ENCODE data around the gene NEK6. TPM values are rescaled to one million over a fixed set of nuclear protein-coding genes. Genes with fewer than 3 reads are reported as not detected.

NEK6 gene
- total and polyA plus RNA-seq, 4 donors = 19.0 to 86.2 (median 53.1) TPM

DNA sequence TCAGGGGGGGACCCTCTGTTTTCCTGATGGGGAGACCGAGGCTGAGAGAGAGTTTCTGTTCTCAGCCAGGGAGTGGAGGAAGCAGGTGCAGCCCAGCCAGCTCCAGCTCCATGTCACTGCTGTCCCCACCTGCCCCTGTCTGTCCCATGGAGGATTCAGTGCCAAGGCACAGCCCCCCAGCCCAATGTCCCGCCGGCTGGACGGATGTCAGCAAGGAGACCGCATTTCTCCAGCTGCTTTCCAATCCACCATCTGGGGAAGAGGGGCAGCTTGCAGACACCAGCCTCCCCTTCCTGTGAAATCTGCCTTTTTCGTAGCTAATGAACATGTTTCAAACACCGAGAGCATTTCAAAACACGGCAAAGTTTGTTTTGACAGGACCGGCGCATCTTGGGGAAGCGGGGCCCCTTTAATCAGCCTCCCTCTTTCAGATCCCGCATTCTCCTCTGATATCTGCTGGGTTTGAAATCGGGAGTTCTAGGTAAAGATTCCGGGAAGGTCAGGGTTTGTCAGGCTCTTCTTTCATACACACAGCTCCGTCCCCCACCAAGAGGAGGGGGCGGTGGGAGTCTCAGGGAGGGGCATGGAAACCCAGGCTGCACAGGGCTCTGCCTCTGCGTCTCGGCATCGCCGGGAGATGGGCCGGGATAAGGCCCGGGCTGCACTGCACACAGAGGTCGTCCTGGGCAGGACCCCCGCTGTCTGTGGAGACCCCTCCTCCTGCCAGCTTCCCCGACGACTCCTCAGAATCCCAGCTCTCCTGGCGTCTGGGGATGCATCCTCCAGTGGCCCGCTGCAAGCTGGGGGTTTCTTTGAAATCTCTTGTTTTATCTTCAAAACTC lies 74.8 kb downstream of the NEK6 start:
- no peak for DNase-seq
- Histone ChIP-seq H3K27me3 (ENCODE audit: control insufficient read depth in 3 of 3, insufficient read depth in 3 of 3, low read length in 2 of 3) (no peaks in the 10 kb centered on the region), H3K36me3 (ENCODE audit: control insufficient read depth in 4 of 4, insufficient read depth in 4 of 4, low read length in 4 of 4) (peaks cover 0 to 67% (median 15%) of the 10 kb centered on the region in 4 donors), H3K4me3 (no peak overlapping the region), H3K9ac (ENCODE audit: insufficient read depth in 1 of 2, low read length in 2 of 2) (no peak overlapping the region), H3K4me1 (ENCODE audit: control insufficient read depth in 5 of 5, insufficient read depth in 5 of 5, low read length in 5 of 5) (no peaks in the 10 kb centered on the region), H3K9me3 (ENCODE audit: control insufficient read depth in 4 of 4, insufficient read depth in 3 of 4, low read length in 3 of 4) (peaks cover 0 to 3% (median 0%) of the 10 kb centered on the region in 4 donors), H3K27ac (ENCODE audit: low read depth in 1 of 2, low read length in 1 of 2) (no peak overlapping the region)
- WGBS, 2 donors = 78 to 81% methylated on average over 28 of the region's 28 CpGs
- TF ChIP-seq, protein P1, sequence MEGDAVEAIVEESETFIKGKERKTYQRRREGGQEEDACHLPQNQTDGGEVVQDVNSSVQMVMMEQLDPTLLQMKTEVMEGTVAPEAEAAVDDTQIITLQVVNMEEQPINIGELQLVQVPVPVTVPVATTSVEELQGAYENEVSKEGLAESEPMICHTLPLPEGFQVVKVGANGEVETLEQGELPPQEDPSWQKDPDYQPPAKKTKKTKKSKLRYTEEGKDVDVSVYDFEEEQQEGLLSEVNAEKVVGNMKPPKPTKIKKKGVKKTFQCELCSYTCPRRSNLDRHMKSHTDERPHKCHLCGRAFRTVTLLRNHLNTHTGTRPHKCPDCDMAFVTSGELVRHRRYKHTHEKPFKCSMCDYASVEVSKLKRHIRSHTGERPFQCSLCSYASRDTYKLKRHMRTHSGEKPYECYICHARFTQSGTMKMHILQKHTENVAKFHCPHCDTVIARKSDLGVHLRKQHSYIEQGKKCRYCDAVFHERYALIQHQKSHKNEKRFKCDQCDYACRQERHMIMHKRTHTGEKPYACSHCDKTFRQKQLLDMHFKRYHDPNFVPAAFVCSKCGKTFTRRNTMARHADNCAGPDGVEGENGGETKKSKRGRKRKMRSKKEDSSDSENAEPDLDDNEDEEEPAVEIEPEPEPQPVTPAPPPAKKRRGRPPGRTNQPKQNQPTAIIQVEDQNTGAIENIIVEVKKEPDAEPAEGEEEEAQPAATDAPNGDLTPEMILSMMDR (IDR thresholded peaks at IDR 0.05; ENCODE audit: control extremely low read depth, extremely low read depth) = no peak
- ATAC-seq (ENCODE audit: insufficient read depth, low FRiP score) = no peak

DNA sequence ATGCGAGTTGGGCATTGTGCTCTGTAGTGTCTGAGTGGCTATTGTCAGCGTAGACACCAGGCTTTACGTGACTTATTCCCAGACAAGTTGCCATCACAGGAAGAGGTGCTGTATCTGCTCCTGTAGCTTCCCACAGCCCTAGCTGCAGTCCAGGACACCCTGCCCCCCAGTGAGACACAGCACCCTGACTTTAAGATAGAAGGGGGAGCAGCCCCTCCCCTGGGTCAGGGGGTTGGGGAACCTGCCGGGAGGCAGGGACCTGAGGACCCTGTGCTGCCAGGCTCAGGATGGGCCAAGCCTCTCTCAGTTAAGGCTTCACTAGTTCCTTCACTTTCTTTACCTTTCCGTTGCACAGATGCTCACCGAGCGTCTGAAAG lies 75.4 kb downstream of the NEK6 start:
- DNase-seq = no peak
- no peak for ATAC-seq (ENCODE audit: insufficient read depth, low FRiP score)
- no peaks in the 10 kb centered on the region for H3K4me1 ChIP-seq (ENCODE audit: control insufficient read depth in 5 of 5, insufficient read depth in 5 of 5, low read length in 5 of 5)
- H3K9ac ChIP-seq (ENCODE audit: insufficient read depth in 1 of 2, low read length in 2 of 2) = no peak overlapping the region
- TF ChIP-seq, protein P1 (IDR thresholded peaks at IDR 0.05; ENCODE audit: control extremely low read depth, extremely low read depth) = no peak
- no peak overlapping the region for H3K4me3 ChIP-seq
- H3K36me3 ChIP-seq (ENCODE audit: control insufficient read depth in 4 of 4, insufficient read depth in 4 of 4, low read length in 4 of 4) = peaks cover 0 to 62% (median 16%) of the 10 kb centered on the region in 4 donors
- H3K9me3 ChIP-seq (ENCODE audit: control insufficient read depth in 4 of 4, insufficient read depth in 3 of 4, low read length in 3 of 4) = peaks cover 0 to 4% (median 0%) of the 10 kb centered on the region in 4 donors
- 94 to 96% methylated on average over 7 of the region's 7 CpGs for WGBS, 2 donors
- H3K27me3 ChIP-seq (ENCODE audit: control insufficient read depth in 3 of 3, insufficient read depth in 3 of 3, low read length in 2 of 3) = no peaks in the 10 kb centered on the region
- H3K27ac ChIP-seq (ENCODE audit: low read depth in 1 of 2, low read length in 1 of 2) = no peak overlapping the region

DNA sequence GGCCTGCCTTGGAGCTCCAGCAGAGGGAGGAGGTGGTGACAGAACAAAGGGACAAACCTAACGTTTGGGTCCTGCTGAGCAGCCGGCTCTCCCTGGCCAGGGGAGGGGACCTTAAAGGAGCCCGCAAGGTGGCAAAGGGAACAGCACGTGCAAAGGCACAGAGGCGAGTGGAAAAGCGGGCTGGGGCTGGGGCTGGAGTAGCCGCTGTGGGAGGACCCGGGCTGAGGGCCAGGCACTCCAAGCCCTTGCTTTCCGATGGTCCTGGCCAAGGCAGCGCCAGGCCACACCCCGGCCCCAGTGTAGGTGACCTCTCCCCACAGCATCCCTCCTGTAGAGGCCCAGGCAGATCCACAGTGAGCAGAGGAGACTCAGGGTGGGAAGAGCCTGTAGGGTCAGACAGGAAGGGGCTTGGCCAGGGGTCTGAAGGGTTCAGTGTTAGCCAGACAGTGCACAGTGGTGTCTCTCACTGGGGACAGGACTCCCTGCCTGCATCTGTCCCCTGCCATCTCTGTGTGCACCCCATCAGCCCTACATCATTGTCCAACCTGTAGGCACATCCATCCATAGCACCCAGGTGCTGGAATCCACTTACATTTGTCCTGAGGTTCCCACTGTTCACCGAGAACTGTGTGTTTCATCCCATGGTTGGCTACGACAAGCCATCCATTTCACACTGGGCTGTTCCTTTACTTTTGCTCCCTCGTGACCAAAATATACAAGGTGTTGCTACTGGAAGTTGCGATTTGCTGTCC lies 77.0 kb downstream of the NEK6 start:
- H3K9ac ChIP-seq (ENCODE audit: insufficient read depth in 1 of 2, low read length in 2 of 2) = no peak overlapping the region
- H3K9me3 ChIP-seq (ENCODE audit: control insufficient read depth in 4 of 4, insufficient read depth in 3 of 4, low read length in 3 of 4) = peaks cover 0 to 4% (median 0%) of the 10 kb centered on the region in 4 donors
- no peak overlapping the region for H3K4me3 ChIP-seq
- 92 to 94% methylated on average over 11 to 15 of the region's 15 CpGs for whole genome bisulfite sequencing, 2 donors
- TF ChIP-seq, protein P1 (IDR thresholded peaks at IDR 0.05; ENCODE audit: control extremely low read depth, extremely low read depth) = no peak
- no peaks in the 10 kb centered on the region for H3K4me1 ChIP-seq (ENCODE audit: control insufficient read depth in 5 of 5, insufficient read depth in 5 of 5, low read length in 5 of 5)
- H3K27ac ChIP-seq (ENCODE audit: low read depth in 1 of 2, low read length in 1 of 2) = no peak overlapping the region
- no peaks in the 10 kb centered on the region for H3K27me3 ChIP-seq (ENCODE audit: control insufficient read depth in 3 of 3, insufficient read depth in 3 of 3, low read length in 2 of 3)
- H3K36me3 ChIP-seq (ENCODE audit: control insufficient read depth in 4 of 4, insufficient read depth in 4 of 4, low read length in 4 of 4) = peaks cover 0 to 52% (median 20%) of the 10 kb centered on the region in 4 donors
- no peak for ATAC-seq (ENCODE audit: insufficient read depth, low FRiP score)
- DNase-seq = no peak
